ENCODE data around the gene ATP5F1C.

The ATP5F1C gene

DNA sequence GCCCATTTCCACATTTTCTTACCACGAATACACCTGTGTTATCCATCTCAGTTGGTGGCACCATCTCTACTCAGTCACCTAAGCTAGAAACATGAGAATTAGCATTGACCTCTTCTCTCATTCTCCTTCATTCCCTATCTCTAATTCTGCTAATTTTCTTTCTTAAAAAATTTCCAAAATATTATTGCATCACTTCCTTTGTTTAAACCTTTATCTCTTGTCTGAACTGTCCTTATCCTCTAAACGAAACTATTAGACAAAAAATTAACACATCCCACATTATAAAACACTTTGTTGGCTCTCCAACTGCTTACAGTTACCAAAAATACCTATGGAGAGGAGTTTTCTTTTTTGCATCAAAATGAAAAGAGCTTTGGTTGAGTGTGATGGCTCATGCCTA is 48.6 kb downstream of the ATP5F1C start:
- TF ChIP-seq, protein P1, sequence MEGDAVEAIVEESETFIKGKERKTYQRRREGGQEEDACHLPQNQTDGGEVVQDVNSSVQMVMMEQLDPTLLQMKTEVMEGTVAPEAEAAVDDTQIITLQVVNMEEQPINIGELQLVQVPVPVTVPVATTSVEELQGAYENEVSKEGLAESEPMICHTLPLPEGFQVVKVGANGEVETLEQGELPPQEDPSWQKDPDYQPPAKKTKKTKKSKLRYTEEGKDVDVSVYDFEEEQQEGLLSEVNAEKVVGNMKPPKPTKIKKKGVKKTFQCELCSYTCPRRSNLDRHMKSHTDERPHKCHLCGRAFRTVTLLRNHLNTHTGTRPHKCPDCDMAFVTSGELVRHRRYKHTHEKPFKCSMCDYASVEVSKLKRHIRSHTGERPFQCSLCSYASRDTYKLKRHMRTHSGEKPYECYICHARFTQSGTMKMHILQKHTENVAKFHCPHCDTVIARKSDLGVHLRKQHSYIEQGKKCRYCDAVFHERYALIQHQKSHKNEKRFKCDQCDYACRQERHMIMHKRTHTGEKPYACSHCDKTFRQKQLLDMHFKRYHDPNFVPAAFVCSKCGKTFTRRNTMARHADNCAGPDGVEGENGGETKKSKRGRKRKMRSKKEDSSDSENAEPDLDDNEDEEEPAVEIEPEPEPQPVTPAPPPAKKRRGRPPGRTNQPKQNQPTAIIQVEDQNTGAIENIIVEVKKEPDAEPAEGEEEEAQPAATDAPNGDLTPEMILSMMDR (IDR thresholded peaks at IDR 0.05; ENCODE audit: borderline replicate concordance, insufficient read depth, low read depth, low read length) = no peak
- no peak overlapping the region for H3K4me3 ChIP-seq (ENCODE audit: low read depth, low read length)

DNA sequence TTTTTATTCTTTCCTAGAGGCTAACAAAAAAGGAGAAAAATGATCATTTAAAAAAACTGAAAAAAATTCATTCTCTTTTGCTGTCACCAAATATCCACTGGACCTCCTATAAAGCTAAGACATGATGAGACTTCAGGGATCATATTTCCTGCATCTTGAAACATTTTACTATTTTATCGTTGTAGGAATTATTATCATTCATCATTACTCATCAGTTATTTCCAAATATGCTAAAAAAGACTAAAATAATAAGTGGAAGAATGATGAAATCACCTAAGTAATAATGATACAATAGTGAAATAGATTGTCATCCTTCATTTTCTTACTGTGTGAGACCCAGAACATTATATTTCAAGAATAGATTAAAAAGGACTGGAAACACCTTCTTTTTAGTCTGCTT is 58.6 kb downstream of the ATP5F1C start:
- TF ChIP-seq, protein P1 (IDR thresholded peaks at IDR 0.05; ENCODE audit: borderline replicate concordance, insufficient read depth, low read depth, low read length) = no peak
- H3K4me3 ChIP-seq (ENCODE audit: low read depth, low read length) = no peak overlapping the region

DNA sequence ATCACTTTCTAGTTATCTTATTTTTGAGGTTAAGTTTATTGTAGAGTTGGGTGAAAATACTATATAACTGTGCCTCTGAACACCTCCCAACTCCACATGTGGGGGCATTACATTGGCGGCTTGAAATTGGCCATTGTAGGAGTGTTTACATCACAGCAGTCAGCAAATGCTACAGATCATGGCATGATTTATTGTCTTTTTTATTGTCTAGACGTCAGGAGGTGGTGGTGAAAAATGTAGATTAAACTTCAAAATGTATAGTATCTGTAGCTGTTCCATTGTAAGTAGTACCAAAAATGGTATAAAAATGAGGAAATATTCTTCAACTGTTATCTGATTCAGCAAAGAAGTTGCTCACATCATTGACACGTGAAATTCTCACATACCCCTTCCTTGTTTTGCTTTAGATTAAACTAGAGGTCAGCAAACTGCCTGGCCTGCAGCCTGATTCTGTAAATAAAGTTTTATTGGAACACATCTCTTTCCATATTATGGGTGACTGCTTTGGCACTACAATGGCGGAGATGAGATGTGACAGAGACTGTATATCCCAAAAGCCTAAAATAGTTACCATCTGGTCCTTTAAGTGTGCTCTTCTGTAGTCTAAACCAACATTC is 65.4 kb downstream of the ATP5F1C start:
- TF ChIP-seq, protein P1 (IDR thresholded peaks at IDR 0.05; ENCODE audit: borderline replicate concordance, insufficient read depth, low read depth, low read length) = no peak
- H3K4me3 ChIP-seq (ENCODE audit: low read depth, low read length) = no peak overlapping the region

DNA sequence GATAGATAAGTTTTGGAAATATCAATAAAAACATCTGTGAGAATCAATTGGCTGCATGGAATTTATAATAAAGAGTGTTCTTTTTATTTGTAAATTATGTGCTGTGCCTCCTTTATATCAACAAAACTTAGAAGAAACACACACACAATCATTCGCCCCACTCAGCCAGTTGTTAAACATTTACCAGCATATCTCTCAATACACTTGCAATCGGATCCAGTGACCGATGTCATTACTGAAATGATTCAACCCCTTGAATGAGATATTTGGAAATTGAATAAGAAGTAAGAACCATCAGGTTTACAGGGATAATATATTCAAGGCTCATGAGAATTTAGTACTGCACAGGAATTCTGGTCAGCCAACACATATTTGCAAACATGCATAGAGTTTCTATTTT is 65.9 kb downstream of the ATP5F1C start:
- TF ChIP-seq, protein P1 (IDR thresholded peaks at IDR 0.05; ENCODE audit: borderline replicate concordance, insufficient read depth, low read depth, low read length) = no peak
- no peak overlapping the region for H3K4me3 ChIP-seq (ENCODE audit: low read depth, low read length)

DNA sequence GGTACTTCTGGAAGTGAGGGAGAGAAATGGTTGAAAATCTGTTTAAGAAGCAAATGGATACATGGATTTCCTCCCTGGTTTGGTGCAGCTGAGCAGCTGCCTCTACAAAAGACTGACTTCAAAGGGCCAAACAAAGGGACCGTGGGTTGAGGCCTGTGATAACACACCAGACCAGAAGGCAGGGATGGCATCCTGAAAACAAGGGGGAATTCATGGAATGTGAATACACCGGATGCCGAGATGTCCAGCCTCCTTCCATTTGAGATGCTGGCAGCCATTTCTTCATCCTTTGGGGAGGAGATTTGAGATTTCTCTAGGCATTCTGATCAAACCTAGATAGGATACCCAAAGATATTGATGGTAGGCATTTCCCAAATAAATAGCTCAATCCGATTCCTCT is 67.2 kb downstream of the ATP5F1C start:
- H3K4me3 ChIP-seq (ENCODE audit: low read depth, low read length) = no peak overlapping the region
- TF ChIP-seq, protein P1 (IDR thresholded peaks at IDR 0.05; ENCODE audit: borderline replicate concordance, insufficient read depth, low read depth, low read length) = no peak

DNA sequence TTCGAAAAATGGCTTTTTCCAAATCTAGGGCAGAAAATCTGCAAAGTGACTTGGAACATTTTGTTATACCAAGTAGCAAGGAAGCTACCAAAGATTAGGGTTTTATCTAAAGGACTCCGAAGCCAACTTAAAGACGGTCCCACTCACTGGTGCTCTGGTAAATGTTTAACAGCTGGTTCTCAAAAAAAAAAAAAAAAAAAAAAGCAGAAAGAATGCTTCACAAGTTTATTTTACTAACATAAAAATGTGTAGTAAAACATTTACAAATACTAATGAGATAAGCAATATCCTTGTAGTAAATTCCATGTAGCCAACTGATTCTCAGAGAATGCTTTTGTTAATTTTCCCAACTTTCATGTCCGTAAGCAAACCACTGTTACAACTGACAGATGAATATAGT is 68.7 kb downstream of the ATP5F1C start:
- no peak overlapping the region for H3K4me3 ChIP-seq (ENCODE audit: low read depth, low read length)
- TF ChIP-seq, protein P1 (IDR thresholded peaks at IDR 0.05; ENCODE audit: borderline replicate concordance, insufficient read depth, low read depth, low read length) = no peak

DNA sequence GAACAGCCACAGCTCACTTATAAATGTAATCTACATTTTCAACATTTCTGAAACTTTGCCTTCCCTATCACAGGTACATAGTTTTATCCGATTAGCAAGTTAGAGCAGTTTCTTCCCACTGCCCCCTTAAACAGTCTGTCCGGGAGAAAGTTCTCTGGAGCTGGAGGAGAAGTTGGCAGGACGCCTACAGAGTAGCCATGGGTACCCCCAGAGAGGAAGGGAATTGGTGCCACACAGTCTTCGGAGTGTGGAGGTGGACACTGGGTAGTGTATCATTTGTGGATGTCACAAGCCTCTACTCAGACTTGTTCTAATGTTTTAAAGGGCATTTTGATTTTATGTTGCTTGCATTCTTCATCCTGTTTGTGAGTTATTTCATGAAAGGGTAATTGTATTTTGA is 69.3 kb downstream of the ATP5F1C start:
- no peak overlapping the region for H3K4me3 ChIP-seq (ENCODE audit: low read depth, low read length)
- TF ChIP-seq, protein P1 (IDR thresholded peaks at IDR 0.05; ENCODE audit: borderline replicate concordance, insufficient read depth, low read depth, low read length) = no peak

All from GM12875 (cell line).